GM12878 (cell line): Measurements from ENCODE around the gene UHMK1.

Experiments used
- BACH1 ChIP-seq: fragments of 450-650 bp; IDR thresholded peaks from 2 replicates; pipeline ENCODE4 v1.6.1; 2017; ENCODE audit warnings: mild to moderate bottlenecking, borderline replicate concordance
- JUND ChIP-seq: IDR thresholded peaks from 2 replicates; pipeline ENCODE4 v1.6.1; 2012; ENCODE audit warnings: low read depth, mild to moderate bottlenecking, low read length, improper control_type of control experiment, moderate library complexity
- NFYA ChIP-seq: IDR thresholded peaks from 2 replicates; pipeline ENCODE4 v1.6.1; 2011; ENCODE audit warnings: low read depth, mild to moderate bottlenecking, low read length, improper control_type of control experiment, borderline replicate concordance
- POLR2A ChIP-seq: IDR thresholded peaks from 2 replicates; pipeline ENCODE4 v1.6.1; 2011; ENCODE audit warnings: low read depth, mild to moderate bottlenecking, low read length
- SIX5 ChIP-seq: IDR thresholded peaks from 2 replicates; pipeline ENCODE4 v1.6.1; 2011; ENCODE audit warnings: mild to moderate bottlenecking, low read depth, low read length, moderate library complexity; ENCODE audit not compliant: severe bottlenecking
- ZSCAN29 ChIP-seq: fragments of 450-650 bp; IDR thresholded peaks from 2 replicates; pipeline ENCODE4 v1.6.1; 2017; ENCODE audit warnings: mild to moderate bottlenecking, moderate library complexity
- TF ChIP-seq, protein P1 (sequence below), 3 experiments: IDR thresholded peaks in 2 of 3; conservative IDR thresholded peaks in 1 of 3; 2 replicates each; pipeline ENCODE4 v1.5.1; 2011; ENCODE audit warnings: low read depth in 3 of 3, low read length in 3 of 3, mild to moderate bottlenecking in 3 of 3, control low read depth in 2 of 3, moderate library complexity in 2 of 3, inconsistent platforms in 1 of 3, mixed read lengths in 1 of 3; ENCODE audit not compliant: control insufficient read depth in 2 of 3, insufficient read depth in 1 of 3; ENCODE audit errors: extremely low read depth in 1 of 3

DNA sequence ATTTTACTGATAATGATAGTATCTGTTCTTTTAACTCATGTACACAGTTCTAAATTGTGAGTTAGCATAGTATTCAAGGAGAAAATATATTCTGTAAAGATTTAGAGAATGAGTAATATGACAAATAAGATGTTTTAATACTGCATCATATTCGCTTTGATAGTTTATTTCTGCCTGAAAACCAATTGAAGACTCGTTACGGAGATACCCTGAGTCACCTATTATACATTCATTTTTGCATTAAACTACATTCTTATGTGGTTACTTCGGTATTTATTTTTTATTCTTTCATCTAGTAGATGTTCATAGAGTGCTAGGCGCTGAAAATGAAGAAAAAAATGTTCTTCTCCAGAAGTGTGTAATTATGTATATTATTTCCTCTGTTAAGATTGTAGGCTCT lies 5.3 kb downstream of the UHMK1 start:
- TF ChIP-seq, protein P1, sequence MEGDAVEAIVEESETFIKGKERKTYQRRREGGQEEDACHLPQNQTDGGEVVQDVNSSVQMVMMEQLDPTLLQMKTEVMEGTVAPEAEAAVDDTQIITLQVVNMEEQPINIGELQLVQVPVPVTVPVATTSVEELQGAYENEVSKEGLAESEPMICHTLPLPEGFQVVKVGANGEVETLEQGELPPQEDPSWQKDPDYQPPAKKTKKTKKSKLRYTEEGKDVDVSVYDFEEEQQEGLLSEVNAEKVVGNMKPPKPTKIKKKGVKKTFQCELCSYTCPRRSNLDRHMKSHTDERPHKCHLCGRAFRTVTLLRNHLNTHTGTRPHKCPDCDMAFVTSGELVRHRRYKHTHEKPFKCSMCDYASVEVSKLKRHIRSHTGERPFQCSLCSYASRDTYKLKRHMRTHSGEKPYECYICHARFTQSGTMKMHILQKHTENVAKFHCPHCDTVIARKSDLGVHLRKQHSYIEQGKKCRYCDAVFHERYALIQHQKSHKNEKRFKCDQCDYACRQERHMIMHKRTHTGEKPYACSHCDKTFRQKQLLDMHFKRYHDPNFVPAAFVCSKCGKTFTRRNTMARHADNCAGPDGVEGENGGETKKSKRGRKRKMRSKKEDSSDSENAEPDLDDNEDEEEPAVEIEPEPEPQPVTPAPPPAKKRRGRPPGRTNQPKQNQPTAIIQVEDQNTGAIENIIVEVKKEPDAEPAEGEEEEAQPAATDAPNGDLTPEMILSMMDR (IDR thresholded peaks at IDR 0.05 in 2 of 3, conservative IDR thresholded peaks at IDR 0.05 in 1 of 3; ENCODE audit: control insufficient read depth in 2 of 3, extremely low read depth in 1 of 3, insufficient read depth in 1 of 3, low read depth in 3 of 3, low read length in 3 of 3), result no peak
- TF ChIP-seq NFYA (no peak), BACH1 (no peak), JUND (no peak), SIX5 (no peak), POLR2A (no peak), ZSCAN29 (no peak)
